K562 (cell line): ENCODE measurements around the gene DEFB113. TPM values are rescaled to one million over a fixed set of nuclear protein-coding genes. Genes with fewer than 3 reads are reported as not detected.
A peak's percentile ranks its signal among the peaks of the same experiment; 100 is the strongest.

Experiments
- ATAC-seq: fragments of 200-7000 bp; cut with Tn5 transposase; 3 replicates; pipeline ENCODE4 v1.9.1; 2020; ENCODE audit warnings: moderate library complexity
- BruUV-seq: library from RNA; stranded (reverse); fragments of 400-500 nt; replicated peaks from 2 replicates; lab custom pipeline; 2021; lab: Mats Ljungman, UMichigan
- CTCF ChIA-PET: fragments of 300-600 bp; formaldehyde crosslinking; extraction: SDS; loops from one replicate; lab custom pipeline; 2021; ENCODE audit warnings: low intra/inter-chr PET ratio; lab: Yijun Ruan, JAX
- POLR2A ChIA-PET: fragments of 300-600, 350-650 bp; sonication (Branson Sonifier 250); formaldehyde crosslinking; extraction: SDS; loops from one replicate; lab custom pipeline; 2021; ENCODE audit warnings: antibody characterized with exemption, inconsistent platforms; lab: Yijun Ruan, JAX
- DNase-seq, 4 experiments: peaks; one replicate each; pipeline versions ENCODE4 v3.0.0 to v3.0.0-alpha.2; 2011 to 2018; ENCODE audit warnings: low spot score in 3 of 4, mixed read lengths in 3 of 4; ENCODE audit errors: extremely low read depth in 1 of 4
- FAIRE-seq: peaks from 2 replicates; lab custom pipeline; 2011; peaks lifted over from hg19 to GRCh38; lab: Jason Lieb, UNC
- H2AFZ ChIP-seq: 2 replicates; pipeline ENCODE4 v1.6.0; 2011; ENCODE audit warnings: low read depth, low read length, control low read depth, inconsistent platforms
- H3K27ac ChIP-seq: fragments of 200-600 bp; 3 replicates; pipeline ENCODE4 v1.8.0; 2011; ENCODE audit warnings: low read depth, mild to moderate bottlenecking, control low read depth, inconsistent platforms, low read length, moderate library complexity, mixed read lengths; ENCODE audit errors: extremely low read depth
- H3K27me3 ChIP-seq, 2 experiments: fragments of 300-600 bp in 1 of 2; 2 replicates in 1 of 2; 3 replicates in 1 of 2; pipeline versions ENCODE4 v1.6.0 to v1.8.0; 2011; ENCODE audit warnings: inconsistent platforms in 2 of 2, low read length in 2 of 2, mild to moderate bottlenecking in 1 of 2, mixed read lengths in 1 of 2, moderate library complexity in 1 of 2; ENCODE audit not compliant: control insufficient read depth in 2 of 2, insufficient read depth in 2 of 2
- H3K36me3 ChIP-seq: fragments of 300-600 bp; 3 replicates; pipeline ENCODE4 v1.8.0; 2011; ENCODE audit warnings: mild to moderate bottlenecking, low read length, inconsistent platforms; ENCODE audit not compliant: control insufficient read depth, insufficient read depth
- H3K4me1 ChIP-seq, 2 experiments: fragments of 200-600 bp in 1 of 2; replicated peaks in 1 of 2; 2 replicates in 1 of 2; 3 replicates in 1 of 2; pipeline versions ENCODE4 v1.5.1 to v1.8.0; 2011; ENCODE audit warnings: inconsistent platforms in 2 of 2, low read length in 2 of 2, mild to moderate bottlenecking in 1 of 2, mixed read lengths in 1 of 2, moderate library complexity in 1 of 2; ENCODE audit not compliant: control insufficient read depth in 2 of 2, insufficient read depth in 2 of 2
- H3K4me2 ChIP-seq: 2 replicates; pipeline ENCODE4 v1.6.1; 2011; ENCODE audit warnings: low read length, control low read depth, inconsistent platforms, mixed read lengths; ENCODE audit not compliant: insufficient read depth
- H3K4me3 ChIP-seq: fragments of 200-600 bp; sonication (generic), shearing (Covaris generic); 2 replicates; pipeline ENCODE4 v1.5.1; 2016; ENCODE audit warnings: control low read depth, inconsistent platforms
- H3K79me2 ChIP-seq: fragments of 200-600 bp; 3 replicates; pipeline ENCODE4 v1.8.0; 2011; ENCODE audit warnings: low read length, inconsistent platforms; ENCODE audit not compliant: control insufficient read depth, insufficient read depth
- H3K9ac ChIP-seq, 2 experiments: 2 replicates each; pipeline versions ENCODE4 v1.6.0 to v1.6.1; 2011; ENCODE audit warnings: low read depth in 2 of 2, low read length in 2 of 2, control low read depth in 1 of 2, inconsistent platforms in 1 of 2, mild to moderate bottlenecking in 1 of 2, mixed read lengths in 1 of 2; ENCODE audit not compliant: insufficient read depth in 1 of 2
- H3K9me1 ChIP-seq: one replicate; pipeline ENCODE4 v1.6.0; 2011; ENCODE audit warnings: inconsistent platforms, mild to moderate bottlenecking, low read length, moderate library complexity; ENCODE audit not compliant: control insufficient read depth, insufficient read depth
- H3K9me3 ChIP-seq: replicated peaks from 2 replicates; pipeline ENCODE4 v1.5.1; 2011; ENCODE audit warnings: low read depth, low read length, inconsistent platforms; ENCODE audit not compliant: control insufficient read depth, insufficient read depth
- H4K20me1 ChIP-seq: replicated peaks from 2 replicates; pipeline ENCODE4 v1.6.1; 2011; ENCODE audit warnings: low read length, inconsistent platforms, mixed read lengths; ENCODE audit not compliant: control insufficient read depth, insufficient read depth
- CCAR2 ChIP-seq: fragments of 200-400 bp; formaldehyde crosslinking; IDR thresholded peaks from 2 replicates; pipeline ENCODE4 v1.6.1; 2017; ENCODE audit warnings: mild to moderate bottlenecking, low read depth, low read length
- CEBPB ChIP-seq: fragments of 450-650 bp; IDR thresholded peaks from 2 replicates; pipeline ENCODE4 v1.6.1; 2016; ENCODE audit warnings: missing genetic modification characterization, missing compliant biosample characterization
- CEBPG ChIP-seq, 3 experiments: fragments of 200-800 bp in 1 of 3; sonication (Bioruptor generic) in 1 of 3; sonication (generic) in 1 of 3; formaldehyde crosslinking in 1 of 3; IDR thresholded peaks in 2 of 3; conservative IDR thresholded peaks in 1 of 3; 2 replicates each; pipeline versions ENCODE4 v1.6.1 to v1.8.0; 2016 to 2022; ENCODE audit warnings: missing compliant biosample characterization in 2 of 3, missing genetic modification characterization in 2 of 3, mild to moderate bottlenecking in 1 of 3, missing genetic modification reagents in 1 of 3
- DACH1 ChIP-seq: fragments of 450-650 bp; IDR thresholded peaks from 2 replicates; pipeline ENCODE4 v1.6.1; 2018; ENCODE audit not compliant: partially characterized antibody
- DNMT1 ChIP-seq: fragments of 450-650 bp; IDR thresholded peaks from 2 replicates; pipeline ENCODE4 v1.6.1; 2016; ENCODE audit warnings: antibody characterized with exemption, mild to moderate bottlenecking
- FOXA1 ChIP-seq: fragments of 450-650 bp; IDR thresholded peaks from 2 replicates; pipeline ENCODE4 v1.6.1; 2016; ENCODE audit warnings: mild to moderate bottlenecking, borderline replicate concordance
- IFI16 ChIP-seq: fragments of 250-450 bp; sonication (Bioruptor Pico); IDR thresholded peaks from 2 replicates; pipeline ENCODE4 v2.1.2; 2022; ENCODE audit warnings: mild to moderate bottlenecking, inconsistent platforms
- MCM7 ChIP-seq, 2 experiments: fragments of 450-650 bp; IDR thresholded peaks; 2 replicates each; pipeline ENCODE4 v1.6.1; 2016 to 2018
- NR1H2 ChIP-seq: sonication (generic); formaldehyde crosslinking; IDR thresholded peaks from 2 replicates; pipeline ENCODE4 v1.4.0; 2020; ENCODE audit warnings: mild to moderate bottlenecking, missing genetic modification reagents
- SAFB2 ChIP-seq: fragments of 200-400 bp; formaldehyde crosslinking; IDR thresholded peaks from 2 replicates; pipeline ENCODE4 v1.6.1; 2018; ENCODE audit warnings: borderline replicate concordance, low read length, low read depth, moderate library complexity; ENCODE audit not compliant: severe bottlenecking
- SMC3 ChIP-seq: conservative IDR thresholded peaks from 2 replicates; pipeline ENCODE4 v1.6.1; 2011; ENCODE audit warnings: low read depth, low read length, improper control_type of control experiment; ENCODE audit not compliant: insufficient read depth
- ZBTB7A ChIP-seq: IDR thresholded peaks from 2 replicates; pipeline ENCODE4 v1.6.1; 2011; ENCODE audit warnings: low read depth, mild to moderate bottlenecking, low read length, moderate library complexity, borderline replicate concordance; ENCODE audit not compliant: control insufficient read depth
- ZNF217 ChIP-seq: sonication (generic); formaldehyde crosslinking; IDR thresholded peaks from 2 replicates; pipeline ENCODE4 v1.8.0; 2022; ENCODE audit warnings: mild to moderate bottlenecking, missing genetic modification reagents
- ZNF408 ChIP-seq: fragments of 250-450 bp; sonication (Bioruptor Pico); IDR thresholded peaks from 2 replicates; pipeline ENCODE4 v1.4.0; 2020; ENCODE audit warnings: low read depth, mild to moderate bottlenecking, moderate library complexity
- WGBS: fragments of 100-300 bp; shearing (Covaris generic); methylation state at CpG from one replicate; pipeline ENCODE4 v1.1.6; 2016; ENCODE audit warnings: low coverage, mixed read lengths; ENCODE audit not compliant: insufficient coverage; ENCODE audit errors: missing lambda C conversion rate; 5-methylcytosine and 5-hydroxymethylcytosine counted together
- in situ Hi-C: fragments of 300-500 bp; cut with MboI; formaldehyde crosslinking; loops from 4 replicates; pipeline ENCODE4 v1.15.0; 2018; ENCODE audit warnings: inconsistent platforms, mixed read lengths
- intact Hi-C: fragments of 100-400 bp; cut with micrococcal nuclease; formaldehyde crosslinking; loops from 2 replicates; pipeline ENCODE4 v1.14.2; 2022
- polyA plus RNA-seq, 8 experiments: library from polyadenylated mRNA; depleted of rRNA in 4 of 8; stranded (reverse) in 5 of 8; unstranded in 3 of 8; fragments of >200 nt; fragmentation: Nextera tagmentation in 2 of 8; fragmentation: Illumina TruSeq in 1 of 8; extraction: Ambion mirVana in 2 of 8; extraction: Trizol in 1 of 8; gene quantifications; 2 replicates each; pipeline versions ENCODE4 v1.2.1 to v1.2.3, GENCODE V29; 2011 to 2014; ENCODE audit warnings: inconsistent platforms in 1 of 8, missing spikeins in 1 of 8
- total RNA-seq, 7 experiments: library from RNA; depleted of rRNA in 6 of 7; stranded (reverse); fragments of >200 nt in 6 of 7; fragmentation: Illumina TruSeq in 2 of 7; extraction: Trizol in 2 of 7; gene quantifications; 2 replicates each; pipeline versions ENCODE4 v1.2.1 to v1.2.3, GENCODE V29; 2011 to 2021; ENCODE audit warnings: low replicate concordance in 1 of 7
- TF ChIP-seq, protein P1 (sequence below): IDR thresholded peaks from 2 replicates; pipeline ENCODE4 v1.6.1; 2014; ENCODE audit warnings: antibody characterized with exemption
- TF ChIP-seq, protein P2 (sequence below): fragments of 450-650 bp; IDR thresholded peaks from 2 replicates; pipeline ENCODE4 v1.6.1; 2016; ENCODE audit warnings: borderline replicate concordance
- TF ChIP-seq, protein P3 (sequence below): fragments of 450-650 bp; IDR thresholded peaks from 2 replicates; pipeline ENCODE4 v1.6.1; 2016; ENCODE audit warnings: missing biosample characterization, missing genetic modification characterization

The DEFB113 gene
- total and polyA plus RNA-seq, 9 of the 15 experiments (the other 6 are each of a cell fraction or from before 2014, with no cell fraction given): not detected

DNA sequence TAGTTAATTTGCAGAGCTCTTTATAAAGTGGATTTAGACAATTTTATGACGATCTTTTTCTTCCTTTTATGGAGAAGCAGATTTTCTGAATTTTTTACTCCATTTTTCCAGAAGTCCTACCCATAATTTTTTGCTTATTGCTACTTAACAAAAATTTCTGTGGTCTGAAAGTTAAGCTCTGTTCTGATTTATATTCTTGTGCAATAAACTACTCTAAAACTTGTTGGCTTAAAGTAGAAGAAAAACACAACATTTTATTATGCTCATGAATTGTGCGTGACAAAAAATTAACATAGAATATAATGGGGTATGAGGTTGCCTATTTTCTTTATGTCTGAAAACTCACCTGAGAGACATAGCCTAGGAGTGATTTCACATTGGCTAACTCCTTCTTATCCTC is 2.6 kb downstream of the DEFB113 start:
- Histone ChIP-seq H3K4me3 (no peak overlapping the region), H3K4me2 (no peak overlapping the region), H3K9me1 (no peaks in the 10 kb centered on the region), H3K4me1 (no peaks in the 10 kb centered on the region), H3K36me3 (no peaks in the 10 kb centered on the region), H3K79me2 (no peaks in the 10 kb centered on the region), H3K9me3 (no peaks in the 10 kb centered on the region), H3K27ac (no peak overlapping the region), H2AFZ (no peak overlapping the region), H3K27me3 (no peaks in the 10 kb centered on the region), H4K20me1 (no peaks in the 10 kb centered on the region), H3K9ac (no peak overlapping the region)
- DNase-seq (no peak), ATAC-seq (no peak), FAIRE-seq (no peak)
- intact Hi-C loops: no loop called here
- POLR2A ChIA-PET: no interaction called here
- CTCF ChIA-PET: no interaction called here
- no TSS peak for BruUV-seq
- 3% methylated on average over 2 of the region's 2 CpGs for WGBS
- in situ Hi-C loops: no loop called here
- TF ChIP-seq ZNF217 (CRISPR knock-in tag): no peak
- TF ChIP-seq SAFB2: no peak
- TF ChIP-seq DACH1: no peak
- no peak for TF ChIP-seq MCM7 (IDR thresholded peaks at IDR 0.05)
- no peak for TF ChIP-seq FOXA1
- no peak for TF ChIP-seq CEBPG (CRISPR knock-in tag; IDR thresholded peaks at IDR 0.05)
- peak; percentile 54 to 98 for TF ChIP-seq CEBPG (tag; conservative IDR thresholded peaks at IDR 0.05 in 1 of 2, IDR thresholded peaks at IDR 0.05 in 1 of 2)
- TF ChIP-seq, protein P1, sequence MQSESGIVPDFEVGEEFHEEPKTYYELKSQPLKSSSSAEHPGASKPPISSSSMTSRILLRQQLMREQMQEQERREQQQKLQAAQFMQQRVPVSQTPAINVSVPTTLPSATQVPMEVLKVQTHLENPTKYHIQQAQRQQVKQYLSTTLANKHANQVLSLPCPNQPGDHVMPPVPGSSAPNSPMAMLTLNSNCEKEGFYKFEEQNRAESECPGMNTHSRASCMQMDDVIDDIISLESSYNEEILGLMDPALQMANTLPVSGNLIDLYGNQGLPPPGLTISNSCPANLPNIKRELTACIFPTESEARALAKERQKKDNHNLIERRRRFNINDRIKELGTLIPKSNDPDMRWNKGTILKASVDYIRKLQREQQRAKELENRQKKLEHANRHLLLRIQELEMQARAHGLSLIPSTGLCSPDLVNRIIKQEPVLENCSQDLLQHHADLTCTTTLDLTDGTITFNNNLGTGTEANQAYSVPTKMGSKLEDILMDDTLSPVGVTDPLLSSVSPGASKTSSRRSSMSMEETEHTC: no peak
- no peak for TF ChIP-seq DNMT1
- no peak for TF ChIP-seq SMC3
- no peak for TF ChIP-seq ZBTB7A
- no peak for TF ChIP-seq CCAR2
- TF ChIP-seq NR1H2: no peak
- TF ChIP-seq, protein P2, sequence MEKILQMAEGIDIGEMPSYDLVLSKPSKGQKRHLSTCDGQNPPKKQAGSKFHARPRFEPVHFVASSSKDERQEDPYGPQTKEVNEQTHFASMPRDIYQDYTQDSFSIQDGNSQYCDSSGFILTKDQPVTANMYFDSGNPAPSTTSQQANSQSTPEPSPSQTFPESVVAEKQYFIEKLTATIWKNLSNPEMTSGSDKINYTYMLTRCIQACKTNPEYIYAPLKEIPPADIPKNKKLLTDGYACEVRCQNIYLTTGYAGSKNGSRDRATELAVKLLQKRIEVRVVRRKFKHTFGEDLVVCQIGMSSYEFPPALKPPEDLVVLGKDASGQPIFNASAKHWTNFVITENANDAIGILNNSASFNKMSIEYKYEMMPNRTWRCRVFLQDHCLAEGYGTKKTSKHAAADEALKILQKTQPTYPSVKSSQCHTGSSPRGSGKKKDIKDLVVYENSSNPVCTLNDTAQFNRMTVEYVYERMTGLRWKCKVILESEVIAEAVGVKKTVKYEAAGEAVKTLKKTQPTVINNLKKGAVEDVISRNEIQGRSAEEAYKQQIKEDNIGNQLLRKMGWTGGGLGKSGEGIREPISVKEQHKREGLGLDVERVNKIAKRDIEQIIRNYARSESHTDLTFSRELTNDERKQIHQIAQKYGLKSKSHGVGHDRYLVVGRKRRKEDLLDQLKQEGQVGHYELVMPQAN: no peak
- TF ChIP-seq, protein P3, sequence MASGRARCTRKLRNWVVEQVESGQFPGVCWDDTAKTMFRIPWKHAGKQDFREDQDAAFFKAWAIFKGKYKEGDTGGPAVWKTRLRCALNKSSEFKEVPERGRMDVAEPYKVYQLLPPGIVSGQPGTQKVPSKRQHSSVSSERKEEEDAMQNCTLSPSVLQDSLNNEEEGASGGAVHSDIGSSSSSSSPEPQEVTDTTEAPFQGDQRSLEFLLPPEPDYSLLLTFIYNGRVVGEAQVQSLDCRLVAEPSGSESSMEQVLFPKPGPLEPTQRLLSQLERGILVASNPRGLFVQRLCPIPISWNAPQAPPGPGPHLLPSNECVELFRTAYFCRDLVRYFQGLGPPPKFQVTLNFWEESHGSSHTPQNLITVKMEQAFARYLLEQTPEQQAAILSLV (tag): 0 out of 2 replicates have a peak, but pooled peaks have one; percentile 41
- peak; percentile 92 for TF ChIP-seq CEBPB (tag)
- no peak for TF ChIP-seq ZNF408 (CRISPR knock-in tag)
- TF ChIP-seq IFI16 (CRISPR knock-in tag): no peak
